ENCODE results near the gene CASP6.

Gene CASP6

DNA sequence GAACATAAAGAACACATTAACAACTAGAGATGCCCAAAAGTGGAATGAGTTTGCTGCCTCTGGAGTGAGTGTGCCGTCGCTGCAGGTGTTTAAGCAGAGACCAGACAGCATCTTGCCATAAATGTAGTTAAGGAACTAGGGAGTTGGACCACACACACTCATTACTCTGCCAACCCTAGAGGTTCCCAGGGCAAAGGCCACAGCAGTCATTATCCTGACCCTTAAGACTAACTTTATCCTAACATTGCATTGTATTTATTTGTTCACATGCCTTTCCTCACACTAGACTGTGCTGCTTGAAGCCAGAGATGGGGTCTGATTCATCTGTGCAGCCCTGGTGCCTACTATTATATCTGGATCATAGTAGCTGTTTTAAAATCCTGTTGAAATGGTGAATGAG, 43.5 kb upstream of the CASP6 start:
- no peak for TF ChIP-seq CTCF (IDR thresholded peaks at IDR 0.05; ENCODE audit: borderline replicate concordance, insufficient read depth, low read depth, low read length)
- H3K4me3 ChIP-seq (ENCODE audit: low read depth, low read length) = no peak overlapping the region

GRCh38 chr4:109745830-109746229, 42.6 kb upstream of the CASP6 start:
- no peak overlapping the region for H3K4me3 ChIP-seq (ENCODE audit: low read depth, low read length)
- TF ChIP-seq CTCF (IDR thresholded peaks at IDR 0.05; ENCODE audit: borderline replicate concordance, insufficient read depth, low read depth, low read length) = no peak

DNA sequence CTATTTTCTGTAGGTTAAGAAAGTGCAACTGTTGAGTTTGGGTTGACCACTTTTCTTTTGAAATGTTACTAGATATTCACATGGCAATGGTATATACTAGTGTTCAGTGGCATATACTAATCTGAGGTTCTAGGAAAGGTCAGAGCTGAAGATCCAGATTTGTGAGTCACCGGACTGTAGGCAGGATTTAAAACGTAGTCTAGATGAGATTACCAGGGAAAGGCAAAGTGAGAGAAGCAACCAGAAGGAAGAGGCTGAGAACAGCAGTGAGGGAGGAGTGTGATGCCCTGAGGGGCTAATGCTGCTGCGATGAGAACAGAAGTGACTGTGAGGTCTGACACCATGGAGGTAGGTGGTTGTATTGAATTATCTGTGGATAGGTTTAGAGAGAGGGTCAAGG, 36.3 kb upstream of the CASP6 start:
- no peak overlapping the region for H3K4me3 ChIP-seq (ENCODE audit: low read depth, low read length)
- TF ChIP-seq CTCF (IDR thresholded peaks at IDR 0.05; ENCODE audit: borderline replicate concordance, insufficient read depth, low read depth, low read length) = no peak

GRCh38 chr4:109738104-109738872, 35.0 kb upstream of the CASP6 start:
- TF ChIP-seq CTCF (IDR thresholded peaks at IDR 0.05; ENCODE audit: borderline replicate concordance, insufficient read depth, low read depth, low read length) = no peak
- H3K4me3 ChIP-seq (ENCODE audit: low read depth, low read length) = no peak overlapping the region

DNA sequence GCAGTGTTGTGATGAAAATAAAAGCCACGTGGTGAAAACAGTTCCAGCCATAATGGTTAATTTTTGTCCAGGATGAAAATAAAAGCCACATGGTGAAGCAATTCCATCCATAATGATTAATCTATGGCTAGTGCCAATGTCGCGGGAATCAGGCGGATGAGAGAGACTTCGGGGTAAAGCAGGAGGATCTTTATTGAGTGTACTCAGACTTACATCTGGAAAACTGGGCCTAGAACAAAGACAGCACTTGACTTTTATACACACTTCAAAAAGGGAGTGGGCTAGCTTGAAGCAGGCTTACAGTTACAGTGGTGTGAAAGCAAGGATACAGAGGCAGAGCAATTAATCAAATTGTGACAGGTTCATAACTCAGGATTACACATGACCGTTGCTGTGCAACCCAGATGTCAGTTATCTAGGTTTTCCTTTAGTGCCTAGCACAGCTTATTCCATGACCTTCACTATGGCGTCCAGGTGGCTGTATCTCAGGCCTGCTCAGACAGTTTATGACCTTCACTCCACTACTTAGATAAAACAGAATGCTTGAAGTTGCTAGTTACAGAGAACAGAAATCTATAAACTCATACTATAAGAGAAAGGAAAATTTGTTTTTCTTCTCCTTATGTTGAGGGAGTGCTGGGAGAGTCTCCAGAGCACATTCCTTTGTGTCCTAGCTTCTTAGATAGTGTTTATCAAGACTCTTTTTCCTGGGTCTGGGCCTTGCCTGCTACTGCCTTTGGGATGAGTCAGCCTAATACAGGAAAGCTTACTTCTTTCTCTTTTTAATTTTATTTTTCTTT, 32.5 kb upstream of the CASP6 start:
- TF ChIP-seq CTCF (IDR thresholded peaks at IDR 0.05; ENCODE audit: borderline replicate concordance, insufficient read depth, low read depth, low read length) = no peak
- no peak overlapping the region for H3K4me3 ChIP-seq (ENCODE audit: low read depth, low read length)

DNA sequence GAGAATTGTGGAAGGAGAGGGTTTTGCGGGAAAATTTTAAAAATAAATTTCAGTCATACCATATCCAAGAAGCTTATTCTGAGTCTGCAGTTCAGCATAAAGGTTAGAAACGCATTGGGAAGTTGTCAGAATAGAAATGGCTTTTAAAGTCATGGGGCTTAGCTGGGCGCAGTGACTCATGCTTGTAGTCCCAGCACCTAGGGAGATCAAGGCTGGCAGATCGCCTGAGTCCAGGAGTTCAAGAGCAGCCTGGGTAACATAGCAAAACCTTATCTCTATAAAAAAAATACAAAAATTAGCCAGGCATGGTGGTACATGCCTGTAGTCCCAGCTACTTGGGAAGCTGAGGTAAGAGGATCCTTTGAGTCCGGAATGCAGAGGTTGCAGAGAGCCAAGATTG, 30.5 kb upstream of the CASP6 start:
- TF ChIP-seq CTCF (IDR thresholded peaks at IDR 0.05; ENCODE audit: borderline replicate concordance, insufficient read depth, low read depth, low read length) = no peak
- no peak overlapping the region for H3K4me3 ChIP-seq (ENCODE audit: low read depth, low read length)
